ENCODE results near the gene ATXN1. TPM values are rescaled to one million over a fixed set of nuclear protein-coding genes. Genes with fewer than 3 reads are reported as not detected.

The ATXN1 gene
- total and polyA plus RNA-seq, 2 of the 13 experiments (the other 11 are each of a cell fraction or from before 2014, with no cell fraction given) = 20.7 to 39.5 TPM

GRCh38 chr6:16759646-16760515, 1.4 kb downstream of the ATXN1 start (continued):
- TF ChIP-seq ZNF496 (CRISPR knock-in tag; IDR thresholded peaks at IDR 0.05; ENCODE audit: insufficient replicate concordance) (no peak), DZIP1 (CRISPR knock-in tag; IDR thresholded peaks at IDR 0.05) (peak; percentile 62; the same call in 1 of the 2 replicates), ZFP36L1 (CRISPR knock-in tag; IDR thresholded peaks at IDR 0.05) (0 out of 2 replicates have a peak, but pooled peaks have one; percentile 62), ZNF577 (CRISPR knock-in tag; IDR thresholded peaks at IDR 0.05; ENCODE audit: borderline replicate concordance, low read depth) (no peak), SYNCRIP (IDR thresholded peaks at IDR 0.05; ENCODE audit: insufficient read depth, low read depth, low read length) (no peak), PLRG1 (conservative IDR thresholded peaks at IDR 0.05) (no peak), USF2 (IDR thresholded peaks at IDR 0.05; ENCODE audit: low read depth, low read length) (no peak), USF2 (CRISPR knock-in tag; IDR thresholded peaks at IDR 0.05; ENCODE audit: borderline replicate concordance) (no peak), CC2D1A (CRISPR knock-in tag; IDR thresholded peaks at IDR 0.05) (no peak), PHF20 (CRISPR knock-in tag; IDR thresholded peaks at IDR 0.05) (peak; percentile 40; the same call in 1 of the 2 replicates), TBP (CRISPR knock-in tag; IDR thresholded peaks at IDR 0.05) (no peak), HBP1 (CRISPR knock-in tag; IDR thresholded peaks at IDR 0.05; ENCODE audit: low read depth) (no peak), FOXJ3 (CRISPR knock-in tag; IDR thresholded peaks at IDR 0.05; ENCODE audit: borderline replicate concordance) (no peak; the same call in 1 of the 2 replicates), KLF16 (CRISPR knock-in tag; IDR thresholded peaks at IDR 0.05) (peak in 1 of 2 experiments; percentile 81; a peak in 2 of 4 replicates), ZC3H4 (CRISPR knock-in tag; IDR thresholded peaks at IDR 0.05; ENCODE audit: borderline replicate concordance) (peak; percentile 46; the same call in 1 of the 2 replicates), CBFB (CRISPR knock-in tag; IDR thresholded peaks at IDR 0.05) (peak; percentile 23; the same call in 1 of the 2 replicates), ZSCAN30 (CRISPR knock-in tag; IDR thresholded peaks at IDR 0.05) (no peak), YEATS4 (CRISPR knock-in tag; IDR thresholded peaks at IDR 0.05; ENCODE audit: borderline replicate concordance) (peak; percentile 82), ZKSCAN1 (IDR thresholded peaks at IDR 0.05; ENCODE audit: low read length) (no peak), ERF (CRISPR knock-in tag; IDR thresholded peaks at IDR 0.05) (peak; percentile 88), MTF2 (CRISPR knock-in tag; IDR thresholded peaks at IDR 0.05; ENCODE audit: borderline replicate concordance) (no peak), ZNF720 (CRISPR knock-in tag; IDR thresholded peaks at IDR 0.05) (no peak), POLR2AphosphoS2 (IDR thresholded peaks at IDR 0.05; ENCODE audit: low read depth, low read length) (no peak)
